ENCODE data around the gene SERTAD2.

Gene SERTAD2, protein sequence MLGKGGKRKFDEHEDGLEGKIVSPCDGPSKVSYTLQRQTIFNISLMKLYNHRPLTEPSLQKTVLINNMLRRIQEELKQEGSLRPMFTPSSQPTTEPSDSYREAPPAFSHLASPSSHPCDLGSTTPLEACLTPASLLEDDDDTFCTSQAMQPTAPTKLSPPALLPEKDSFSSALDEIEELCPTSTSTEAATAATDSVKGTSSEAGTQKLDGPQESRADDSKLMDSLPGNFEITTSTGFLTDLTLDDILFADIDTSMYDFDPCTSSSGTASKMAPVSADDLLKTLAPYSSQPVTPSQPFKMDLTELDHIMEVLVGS

DNA sequence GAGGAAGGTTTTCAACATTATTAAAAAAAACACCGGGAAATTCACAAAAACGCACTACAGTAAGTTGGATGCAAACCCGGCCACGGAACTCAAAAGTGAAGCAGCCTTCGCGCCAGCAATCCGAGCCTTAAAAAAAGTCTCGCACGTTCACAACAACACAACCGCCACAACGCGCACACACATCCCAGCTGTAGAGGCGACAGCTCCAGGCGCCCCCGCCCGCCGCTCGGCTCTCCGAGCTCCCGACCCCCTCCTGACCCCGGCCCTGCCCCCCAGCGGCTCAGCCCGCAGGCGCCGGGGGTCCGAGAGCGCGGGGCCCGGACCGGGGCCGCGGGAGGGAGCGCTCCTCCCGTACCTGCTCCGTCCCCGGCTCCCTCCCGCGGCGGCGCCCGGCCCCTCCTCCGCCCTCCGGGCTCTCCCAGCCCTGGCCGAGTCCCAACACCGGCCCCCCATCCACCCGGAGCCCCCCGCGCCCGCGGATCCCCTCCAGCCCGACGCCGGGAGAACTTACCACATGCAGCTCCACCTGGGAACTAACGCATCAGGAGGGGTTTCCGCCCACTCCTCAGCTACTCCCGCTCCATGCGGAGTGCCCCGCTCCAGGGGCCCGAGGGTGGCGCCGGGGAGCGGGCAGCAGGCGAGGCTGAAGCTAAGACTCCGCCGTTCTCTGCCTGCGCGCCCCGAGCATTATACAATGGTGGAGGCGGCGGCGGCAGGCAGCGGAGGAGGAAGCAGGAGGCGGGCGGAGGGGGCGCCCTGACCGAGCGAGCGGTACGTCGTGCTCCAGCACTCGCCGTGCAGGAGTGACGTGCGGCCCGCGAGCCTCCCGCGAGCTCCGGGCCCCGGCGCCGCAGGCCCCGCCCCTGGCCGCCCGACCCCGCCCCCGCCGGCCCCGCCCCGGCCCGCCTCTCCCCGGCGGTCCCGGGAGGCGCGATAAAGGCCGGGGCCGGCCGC, at the start of gene SERTAD2:
Gene SERTAD2 (minus strand): TSS at position 805 of the 954 bp plus-strand sequence. CDS start 17,042 bp downstream, outside the sequence.
- H3K27ac Mint-ChIP-seq = peak within 1 kb of the TSS; percentile 95
- intact Hi-C loops (cut with micrococcal nuclease) = loop anchor here (1.0 to 5.0 kb wide), 2 partner anchors 79 to 97 kb away; no protein-coding TSS in a partner anchor
- no peaks in the 10 kb centered on the region for H3K9me3 Mint-ChIP-seq
- H3K27me3 Mint-ChIP-seq = no peaks in the 10 kb centered on the region
- peaks cover 63% of the 10 kb centered on the region for H3K4me1 Mint-ChIP-seq (ENCODE audit: low read depth)
- H3K4me3 Mint-ChIP-seq = peak within 1 kb of the TSS; percentile 89
- peaks cover 21% of the 10 kb centered on the region for H3K36me3 Mint-ChIP-seq (ENCODE audit: low read depth)

DNA sequence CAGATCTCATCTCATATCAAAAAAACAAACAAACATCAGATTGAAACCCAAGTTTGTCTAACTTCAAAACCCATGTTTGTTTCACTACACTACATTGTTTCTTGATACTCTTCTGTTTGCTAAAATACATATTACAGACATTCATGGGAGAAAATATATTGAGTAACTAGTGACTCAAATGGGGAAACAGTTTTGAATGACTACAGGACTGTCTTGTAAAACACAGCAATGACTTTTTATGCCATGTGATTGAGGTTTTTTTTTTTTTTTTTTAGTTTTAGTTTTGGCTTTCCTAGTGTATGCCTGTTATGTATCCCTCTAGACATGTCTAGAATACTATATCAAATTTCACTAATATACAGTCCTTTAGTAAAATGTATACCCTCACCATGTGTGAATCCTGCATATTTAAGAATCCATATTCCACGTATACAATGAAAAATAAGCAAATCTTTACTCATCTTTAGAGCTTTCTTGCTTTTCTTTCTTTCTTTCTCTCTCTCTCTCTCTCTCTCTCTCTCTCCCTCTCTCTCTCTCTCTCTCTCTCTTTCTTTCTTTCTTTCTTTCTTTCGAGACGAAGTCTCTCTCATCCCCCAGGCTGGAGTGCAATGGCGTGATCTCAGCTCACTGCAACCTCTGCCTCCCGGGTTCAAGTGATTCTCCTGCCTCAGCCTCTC, 46.6 kb upstream of the SERTAD2 start:
- no peaks in the 10 kb centered on the region for H3K27me3 Mint-ChIP-seq
- H3K36me3 Mint-ChIP-seq (ENCODE audit: low read depth) = no peaks in the 10 kb centered on the region
- no peaks in the 10 kb centered on the region for H3K9me3 Mint-ChIP-seq
- intact Hi-C loops (cut with micrococcal nuclease) = no loop called here
- peak overlapping the region; percentile 31 for H3K27ac Mint-ChIP-seq
- H3K4me3 Mint-ChIP-seq = no peak overlapping the region
- H3K4me1 Mint-ChIP-seq (ENCODE audit: low read depth) = peaks cover 53% of the 10 kb centered on the region

DNA sequence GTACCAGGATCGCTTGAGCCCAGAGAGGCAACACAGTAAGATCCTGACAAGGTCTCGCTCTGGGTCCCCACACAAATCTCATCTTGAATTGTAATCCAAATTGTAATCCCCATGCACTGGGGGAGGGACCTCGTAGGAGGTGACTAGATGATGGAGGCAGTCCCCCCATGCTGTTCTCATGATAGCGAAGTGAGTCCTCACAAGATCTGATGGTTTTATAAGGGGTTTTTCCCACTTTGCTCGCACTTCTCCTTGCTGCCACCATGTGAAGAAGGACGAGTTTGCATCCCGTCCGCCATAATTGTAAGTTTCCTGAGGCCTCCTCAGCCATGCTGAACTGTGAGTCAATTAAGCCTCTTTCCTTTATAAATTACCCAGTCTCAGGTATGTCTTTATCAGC, 46.0 kb upstream of the SERTAD2 start:
- Mint-ChIP-seq H3K36me3 (ENCODE audit: low read depth) (no peaks in the 10 kb centered on the region), H3K4me1 (ENCODE audit: low read depth) (peaks cover 53% of the 10 kb centered on the region), H3K9me3 (no peaks in the 10 kb centered on the region), H3K4me3 (no peak overlapping the region), H3K27me3 (no peaks in the 10 kb centered on the region), H3K27ac (peak overlapping the region; percentile 31)
- intact Hi-C loops (cut with micrococcal nuclease) = loop anchor here (5.0 kb wide), 1 partner anchor 42 kb away; no protein-coding TSS in a partner anchor

DNA sequence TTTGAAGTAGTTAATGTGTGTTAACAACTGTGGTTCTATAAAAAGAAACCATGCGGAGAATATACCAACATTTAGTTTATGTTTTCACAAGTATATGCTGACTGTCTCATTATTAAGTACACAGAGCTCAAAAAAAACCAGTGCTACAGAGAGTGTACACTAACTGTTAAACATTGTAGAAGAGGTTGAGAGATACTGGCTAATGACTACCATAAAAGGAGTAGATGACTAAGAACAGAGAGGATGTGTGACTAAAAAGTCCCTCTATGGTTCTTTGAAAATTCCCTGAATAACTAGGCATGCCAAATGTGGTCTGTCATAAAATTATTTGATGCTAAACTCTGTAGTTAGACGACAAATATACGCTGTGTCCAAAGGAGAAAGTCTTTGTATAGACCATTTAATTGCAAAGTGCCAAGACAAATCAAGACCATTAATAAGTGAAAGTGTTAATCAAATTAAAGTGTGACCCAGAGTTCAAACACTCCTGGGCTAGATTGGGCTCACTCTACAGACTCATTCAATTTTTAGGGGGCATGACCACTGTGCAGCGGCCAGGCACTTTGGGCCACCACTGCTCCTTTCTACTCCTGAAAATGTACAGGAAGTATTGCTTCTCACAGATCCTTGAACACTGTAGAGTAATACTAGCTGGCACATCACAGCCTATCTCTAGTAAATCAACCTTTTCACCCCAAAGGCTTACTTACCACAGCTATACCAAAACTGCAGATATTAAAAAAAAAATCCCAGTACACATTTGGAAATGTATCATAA, 45.1 kb upstream of the SERTAD2 start:
- peak overlapping the region; percentile 51 for H3K27ac Mint-ChIP-seq
- H3K36me3 Mint-ChIP-seq (ENCODE audit: low read depth) = no peaks in the 10 kb centered on the region
- no peak overlapping the region for H3K4me3 Mint-ChIP-seq
- H3K9me3 Mint-ChIP-seq = no peaks in the 10 kb centered on the region
- intact Hi-C loops (cut with micrococcal nuclease) = loop anchor here (5.0 kb wide), 1 partner anchor 42 kb away; no protein-coding TSS in a partner anchor
- no peaks in the 10 kb centered on the region for H3K27me3 Mint-ChIP-seq
- H3K4me1 Mint-ChIP-seq (ENCODE audit: low read depth) = peaks cover 53% of the 10 kb centered on the region

DNA sequence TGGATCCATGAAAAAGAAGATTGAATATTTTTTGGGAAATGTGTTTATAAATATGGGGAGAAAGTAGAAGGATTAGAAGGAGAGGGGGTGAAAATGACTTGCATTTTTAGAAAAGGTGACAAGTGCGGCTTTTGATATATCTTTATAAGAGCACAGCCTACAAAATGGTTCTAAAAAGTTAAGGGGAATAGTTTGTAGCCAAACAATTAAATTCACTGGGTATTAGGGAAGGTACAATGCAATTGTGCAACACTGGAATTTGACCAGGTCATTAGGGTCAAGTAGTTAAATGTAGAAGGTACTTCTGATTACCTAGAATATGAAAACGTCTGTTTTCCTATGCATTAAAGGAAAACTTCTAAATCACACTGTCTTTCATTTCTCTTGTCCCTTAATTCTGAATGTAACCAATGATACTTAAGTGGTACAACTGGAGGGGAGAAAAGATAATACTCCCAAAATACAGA, 44.5 kb upstream of the SERTAD2 start:
- intact Hi-C loops (cut with micrococcal nuclease) = loop anchor here (5.0 kb wide), 1 partner anchor 41 kb away; no protein-coding TSS in a partner anchor
- peak overlapping the region; percentile 1 for H3K27ac Mint-ChIP-seq
- peaks cover 53% of the 10 kb centered on the region for H3K4me1 Mint-ChIP-seq (ENCODE audit: low read depth)
- H3K27me3 Mint-ChIP-seq = no peaks in the 10 kb centered on the region
- no peaks in the 10 kb centered on the region for H3K9me3 Mint-ChIP-seq
- no peaks in the 10 kb centered on the region for H3K36me3 Mint-ChIP-seq (ENCODE audit: low read depth)
- no peak overlapping the region for H3K4me3 Mint-ChIP-seq

DNA sequence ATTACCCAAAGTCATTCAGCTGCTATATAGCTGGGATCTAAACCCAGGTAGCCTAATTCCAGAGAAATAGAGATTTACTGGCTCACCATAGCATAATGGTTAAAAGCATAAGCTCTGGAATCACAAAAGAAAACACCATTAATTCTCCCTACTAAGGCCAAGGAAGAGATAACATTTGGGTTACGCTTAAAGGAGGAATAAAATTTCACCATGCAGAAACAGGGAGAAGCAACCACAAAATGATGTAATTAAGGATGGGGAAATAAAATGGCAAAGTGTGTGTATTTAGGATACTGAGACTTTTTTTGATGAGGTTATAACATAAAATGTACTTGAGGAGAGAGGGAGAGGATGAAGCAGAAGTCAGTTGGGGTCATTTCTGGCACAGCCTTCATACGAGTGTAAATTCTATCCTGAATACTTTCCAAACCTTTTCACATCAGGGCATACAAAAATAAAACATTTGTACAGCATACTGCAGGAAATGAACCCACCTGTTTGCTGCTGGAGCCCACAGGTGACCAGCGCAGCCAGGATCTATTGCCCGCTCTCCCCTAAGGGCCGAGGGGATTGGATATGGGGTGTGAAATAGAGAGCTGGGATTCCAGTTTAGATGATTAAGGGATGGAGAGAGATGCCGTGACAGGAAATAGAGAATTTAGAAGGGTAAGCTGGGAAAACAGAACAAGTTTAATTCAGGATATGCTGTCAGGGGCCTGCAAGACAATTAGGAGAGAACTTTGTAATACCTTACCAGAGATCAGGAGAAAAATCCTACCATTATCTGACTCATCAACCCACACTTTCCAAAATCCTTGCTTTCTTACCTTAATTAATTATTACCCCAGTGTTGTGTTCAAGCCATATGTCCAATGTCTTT, 43.8 kb upstream of the SERTAD2 start:
- peak overlapping the region; percentile 1 for H3K27ac Mint-ChIP-seq
- peaks cover 53% of the 10 kb centered on the region for H3K4me1 Mint-ChIP-seq (ENCODE audit: low read depth)
- no peaks in the 10 kb centered on the region for H3K9me3 Mint-ChIP-seq
- H3K4me3 Mint-ChIP-seq = no peak overlapping the region
- no peaks in the 10 kb centered on the region for H3K27me3 Mint-ChIP-seq
- intact Hi-C loops (cut with micrococcal nuclease) = loop anchor here (5.0 kb wide), 1 partner anchor 40 kb away; no protein-coding TSS in a partner anchor
- no peaks in the 10 kb centered on the region for H3K36me3 Mint-ChIP-seq (ENCODE audit: low read depth)

DNA sequence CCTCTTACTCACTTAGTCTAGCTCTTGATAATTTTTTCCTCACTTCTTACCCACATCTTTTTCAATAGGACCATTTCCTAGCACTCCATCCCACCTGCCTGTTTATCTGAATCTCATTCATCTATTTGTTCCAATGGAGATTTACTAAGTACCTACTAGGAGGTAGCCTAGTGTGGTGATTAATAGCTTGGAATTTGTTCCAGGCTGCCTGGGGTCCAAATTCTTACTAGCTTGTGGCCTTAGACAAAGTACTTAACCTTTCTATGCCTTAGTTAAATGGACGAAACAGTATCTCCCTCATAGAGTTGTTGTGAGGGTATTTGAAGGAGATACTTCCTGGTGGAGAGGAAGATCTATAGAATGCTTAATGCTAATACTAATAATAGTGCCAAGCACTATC, 42.9 kb upstream of the SERTAD2 start:
- Mint-ChIP-seq H3K36me3 (ENCODE audit: low read depth) (no peaks in the 10 kb centered on the region), H3K4me1 (ENCODE audit: low read depth) (peaks cover 53% of the 10 kb centered on the region), H3K27ac (no peak overlapping the region), H3K4me3 (no peak overlapping the region), H3K27me3 (no peaks in the 10 kb centered on the region), H3K9me3 (no peaks in the 10 kb centered on the region)
- intact Hi-C loops (cut with micrococcal nuclease) = loop anchor here (5.0 kb wide), 1 partner anchor 39 kb away; no protein-coding TSS in a partner anchor

DNA sequence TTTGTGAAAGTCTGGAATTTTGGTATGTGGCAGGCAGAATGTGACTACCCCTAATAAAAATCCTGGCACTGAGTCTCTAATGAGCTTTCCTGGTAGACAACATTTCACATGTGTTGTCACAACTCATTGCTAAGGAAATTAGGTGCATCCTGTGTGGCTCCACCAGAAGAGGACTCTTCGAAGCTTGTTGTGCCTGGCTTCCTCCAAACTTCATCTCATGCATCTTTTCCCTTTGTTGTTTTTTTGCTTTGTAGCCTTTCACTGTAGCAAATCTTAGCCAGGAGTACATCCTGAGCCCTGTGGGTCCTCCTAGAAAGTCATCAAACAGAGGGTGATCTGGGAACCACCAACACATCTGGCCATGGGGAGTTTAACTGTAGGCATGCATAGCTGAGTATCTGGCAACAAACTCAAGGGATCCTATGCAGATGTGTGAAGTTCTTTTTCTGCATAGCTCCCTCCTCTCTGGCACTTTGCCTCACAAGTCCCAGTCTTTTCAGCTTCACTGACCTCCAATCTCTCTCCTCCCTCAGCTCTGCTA, 42.1 kb upstream of the SERTAD2 start:
- Mint-ChIP-seq H3K27me3 (no peaks in the 10 kb centered on the region), H3K27ac (no peak overlapping the region), H3K4me3 (no peak overlapping the region), H3K36me3 (ENCODE audit: low read depth) (no peaks in the 10 kb centered on the region), H3K9me3 (no peaks in the 10 kb centered on the region), H3K4me1 (ENCODE audit: low read depth) (peaks cover 48% of the 10 kb centered on the region)
- intact Hi-C loops (cut with micrococcal nuclease) = loop anchor here (5.0 kb wide), 1 partner anchor 38 kb away; no protein-coding TSS in a partner anchor

DNA sequence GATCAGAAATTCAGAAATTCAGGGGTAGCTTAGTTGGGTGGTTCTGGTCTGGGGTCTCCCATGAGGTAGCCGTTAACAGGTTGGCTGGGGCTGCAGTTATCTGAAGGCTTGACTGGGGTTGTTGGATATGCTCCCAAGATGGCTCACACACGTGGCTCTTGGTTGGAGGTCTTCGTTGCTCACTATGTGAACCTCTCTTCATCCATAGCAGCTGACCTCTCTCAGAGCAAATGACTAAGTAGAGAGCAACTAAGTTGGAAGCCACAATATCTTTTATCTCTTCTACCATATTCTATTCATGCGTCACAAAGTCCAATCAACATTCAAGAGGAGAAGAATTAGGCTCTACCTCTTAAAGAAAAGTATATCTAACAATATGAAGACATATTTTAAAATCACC, 38.7 kb upstream of the SERTAD2 start:
- Mint-ChIP-seq H3K36me3 (ENCODE audit: low read depth) (no peaks in the 10 kb centered on the region), H3K4me3 (no peak overlapping the region), H3K27me3 (no peaks in the 10 kb centered on the region), H3K9me3 (no peaks in the 10 kb centered on the region), H3K4me1 (ENCODE audit: low read depth) (peaks cover 15% of the 10 kb centered on the region), H3K27ac (no peak overlapping the region)
- intact Hi-C loops (cut with micrococcal nuclease) = no loop called here

DNA sequence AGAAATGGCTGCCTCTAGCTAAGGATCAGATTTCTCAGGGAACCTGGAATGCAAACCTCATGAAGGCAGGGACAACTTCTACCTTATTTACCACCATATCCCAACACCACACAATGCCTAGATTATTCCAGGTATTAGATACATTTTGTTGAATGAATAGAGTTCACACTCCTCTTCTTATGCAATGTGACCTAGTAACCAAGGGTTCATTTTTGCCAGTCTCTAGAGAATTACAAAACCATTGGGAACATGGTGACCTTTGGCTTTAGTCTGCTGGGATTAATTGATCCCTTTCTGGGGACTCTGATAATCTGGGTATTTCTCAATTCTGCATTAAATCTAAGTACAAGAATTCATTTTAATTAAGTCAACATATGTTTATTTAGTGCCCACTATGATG, 35.2 kb upstream of the SERTAD2 start:
- Mint-ChIP-seq H3K36me3 (ENCODE audit: low read depth) (no peaks in the 10 kb centered on the region), H3K4me3 (no peak overlapping the region)

DNA sequence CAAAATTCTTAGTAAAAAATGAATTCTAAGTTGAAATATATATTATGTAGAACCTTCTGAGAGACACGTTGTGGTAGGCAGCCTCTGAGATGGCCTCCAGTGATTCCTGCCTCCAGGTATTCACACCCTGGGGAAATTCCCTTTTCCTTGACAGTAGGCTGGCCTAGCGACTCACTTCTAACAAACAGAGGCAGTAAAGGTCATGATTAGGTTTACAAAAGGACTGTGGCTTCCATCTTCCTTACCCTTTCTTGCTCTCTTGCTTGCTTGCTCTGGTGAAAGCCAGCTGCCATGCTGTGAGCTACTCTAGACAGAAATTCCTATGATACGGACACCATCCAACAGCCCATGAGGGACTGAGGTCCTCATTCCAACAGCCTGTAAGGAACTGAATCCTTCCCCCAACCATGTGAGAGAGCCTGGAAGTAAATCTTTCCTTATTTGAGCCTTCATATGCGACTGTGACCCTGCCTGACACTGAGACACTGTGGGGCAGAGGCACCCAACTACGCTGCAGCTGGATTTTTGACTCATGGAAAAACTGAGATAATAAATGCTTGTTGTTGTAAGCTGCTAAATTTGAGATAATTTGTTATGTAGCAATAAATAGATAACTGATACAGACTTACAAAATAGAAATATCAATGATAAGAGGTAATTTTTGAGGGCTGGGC, 32.7 kb upstream of the SERTAD2 start:
- Mint-ChIP-seq H3K9me3 (no peaks in the 10 kb centered on the region), H3K27ac (peak overlapping the region; percentile 65), H3K4me3 (no peak overlapping the region), H3K27me3 (no peaks in the 10 kb centered on the region), H3K4me1 (ENCODE audit: low read depth) (peaks cover 28% of the 10 kb centered on the region), H3K36me3 (ENCODE audit: low read depth) (no peaks in the 10 kb centered on the region)
- intact Hi-C loops (cut with micrococcal nuclease) = no loop called here

More for the DNA sequence above, 35.2 kb upstream of the SERTAD2 start:
- intact Hi-C loops (cut with micrococcal nuclease) = no loop called here
- Mint-ChIP-seq H3K27ac (no peak overlapping the region), H3K27me3 (no peaks in the 10 kb centered on the region), H3K4me1 (ENCODE audit: low read depth) (peaks cover 11% of the 10 kb centered on the region), H3K9me3 (no peaks in the 10 kb centered on the region)
